ENCODE results near the gene RPH3AL. TPM values are rescaled to one million over a fixed set of nuclear protein-coding genes. Genes with fewer than 3 reads are reported as not detected.

RPH3AL gene
- total RNA-seq, 4 donors from 2014 or later: 24.3 to 90.5 (median 47.2) TPM

GRCh38 chr17:192666-193425, 159.8 kb downstream of the RPH3AL start:
- no peak for DNase-seq
- Histone ChIP-seq H3K9me3 (no peaks in the 10 kb centered on the region), H3K36me3 (no peaks in the 10 kb centered on the region), H3K4me3 (no peak overlapping the region), H3K4me1 (peaks cover 0 to 4% (median 0%) of the 10 kb centered on the region in 4 donors), H3K27ac (no peak overlapping the region), H3K27me3 (peaks cover 7% of the 10 kb centered on the region)
- 88% methylated on average over 14 of the region's 21 CpGs; no CpG with 5 or more reads in 1 of the 2 donors for WGBS, 2 donors (ENCODE audit: low coverage in 1 of 2)
- in situ Hi-C loops (cut with MboI; ENCODE audit: low pct_ligation_motif_present in 1 of 4, low pct_unique_long_range_greater_than_20kb in 1 of 4, low sequenced_read_pairs in 3 of 4) (no loop called here), intact Hi-C loops (cut with DNase I; ENCODE audit: low total_unique reads) (no loop called here)
- TF ChIP-seq, protein P1, sequence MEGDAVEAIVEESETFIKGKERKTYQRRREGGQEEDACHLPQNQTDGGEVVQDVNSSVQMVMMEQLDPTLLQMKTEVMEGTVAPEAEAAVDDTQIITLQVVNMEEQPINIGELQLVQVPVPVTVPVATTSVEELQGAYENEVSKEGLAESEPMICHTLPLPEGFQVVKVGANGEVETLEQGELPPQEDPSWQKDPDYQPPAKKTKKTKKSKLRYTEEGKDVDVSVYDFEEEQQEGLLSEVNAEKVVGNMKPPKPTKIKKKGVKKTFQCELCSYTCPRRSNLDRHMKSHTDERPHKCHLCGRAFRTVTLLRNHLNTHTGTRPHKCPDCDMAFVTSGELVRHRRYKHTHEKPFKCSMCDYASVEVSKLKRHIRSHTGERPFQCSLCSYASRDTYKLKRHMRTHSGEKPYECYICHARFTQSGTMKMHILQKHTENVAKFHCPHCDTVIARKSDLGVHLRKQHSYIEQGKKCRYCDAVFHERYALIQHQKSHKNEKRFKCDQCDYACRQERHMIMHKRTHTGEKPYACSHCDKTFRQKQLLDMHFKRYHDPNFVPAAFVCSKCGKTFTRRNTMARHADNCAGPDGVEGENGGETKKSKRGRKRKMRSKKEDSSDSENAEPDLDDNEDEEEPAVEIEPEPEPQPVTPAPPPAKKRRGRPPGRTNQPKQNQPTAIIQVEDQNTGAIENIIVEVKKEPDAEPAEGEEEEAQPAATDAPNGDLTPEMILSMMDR (IDR thresholded peaks at IDR 0.05): no peak
- TF ChIP-seq EP300 (IDR thresholded peaks at IDR 0.05; ENCODE audit: low read depth) (no peak), POLR2AphosphoS5 (IDR thresholded peaks at IDR 0.05) (no peak), POLR2A (IDR thresholded peaks at IDR 0.05) (no peak)

GRCh38 chr17:189444-189843, 163.2 kb downstream of the RPH3AL start:
- peaks cover 0 to under 1% (median 0%) of the 10 kb centered on the region in 4 donors for H3K4me1 ChIP-seq
- DNase-seq: no peak
- in situ Hi-C loops (cut with MboI; ENCODE audit: low pct_ligation_motif_present in 1 of 4, low pct_unique_long_range_greater_than_20kb in 1 of 4, low sequenced_read_pairs in 3 of 4) (no loop called here), intact Hi-C loops (cut with DNase I; ENCODE audit: low total_unique reads) (no loop called here)
- no peak overlapping the region for H3K4me3 ChIP-seq
- no peaks in the 10 kb centered on the region for H3K36me3 ChIP-seq
- H3K27ac ChIP-seq: no peak overlapping the region
- no peaks in the 10 kb centered on the region for H3K9me3 ChIP-seq
- 67 to 71% methylated on average over 7 of the region's 7 CpGs for WGBS, 2 donors (ENCODE audit: low coverage in 1 of 2)
- TF ChIP-seq EP300 (IDR thresholded peaks at IDR 0.05; ENCODE audit: low read depth): no peak
- TF ChIP-seq, protein P1 (IDR thresholded peaks at IDR 0.05): no peak
- no peak for TF ChIP-seq POLR2A (IDR thresholded peaks at IDR 0.05)
- no peak for TF ChIP-seq POLR2AphosphoS5 (IDR thresholded peaks at IDR 0.05)
- H3K27me3 ChIP-seq: peaks cover 16% of the 10 kb centered on the region

DNA sequence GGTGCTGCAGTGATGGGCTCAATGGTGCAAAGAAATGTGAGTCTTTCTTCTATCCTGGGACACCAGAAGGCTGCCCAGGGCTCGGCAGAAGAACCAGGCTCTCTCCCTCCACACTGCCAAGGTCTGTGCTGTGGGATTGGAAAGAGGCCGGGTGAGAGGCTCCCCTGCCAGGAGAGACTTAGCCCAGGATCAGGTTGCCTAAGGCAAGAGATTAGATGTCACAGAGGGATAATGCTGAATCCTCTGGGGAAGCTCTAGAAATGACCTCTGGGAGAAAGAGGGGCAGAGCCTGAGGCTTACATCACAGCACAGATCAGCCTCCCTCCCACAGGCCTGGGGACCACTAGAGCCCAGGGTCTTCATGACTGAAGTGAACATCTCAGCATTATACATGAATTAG, 165.5 kb downstream of the RPH3AL start:
- Histone ChIP-seq H3K27me3 (peaks cover 39% of the 10 kb centered on the region), H3K36me3 (no peaks in the 10 kb centered on the region), H3K9me3 (no peaks in the 10 kb centered on the region), H3K4me1 (no peaks in the 10 kb centered on the region), H3K27ac (no peak overlapping the region), H3K4me3 (no peak overlapping the region)
- DNase-seq: no peak
- WGBS, 2 donors (ENCODE audit: low coverage in 1 of 2): 83% methylated on average over 2 of the region's 2 CpGs; no CpG with 5 or more reads in 1 of the 2 donors
- intact Hi-C loops (cut with DNase I; ENCODE audit: low total_unique reads) (no loop called here), in situ Hi-C loops (cut with MboI; ENCODE audit: low pct_ligation_motif_present in 1 of 4, low pct_unique_long_range_greater_than_20kb in 1 of 4, low sequenced_read_pairs in 3 of 4) (no loop called here)
- TF ChIP-seq, protein P1 (IDR thresholded peaks at IDR 0.05): no peak
- TF ChIP-seq EP300 (IDR thresholded peaks at IDR 0.05; ENCODE audit: low read depth) (no peak), POLR2AphosphoS5 (IDR thresholded peaks at IDR 0.05) (no peak), POLR2A (IDR thresholded peaks at IDR 0.05) (no peak)

- intact Hi-C loops (cut with DNase I; ENCODE audit: low total_unique reads): no loop called here
- no peak for DNase-seq
- peaks cover 0 to 8% (median 8%) of the 10 kb centered on the region in 4 donors for H3K4me1 ChIP-seq
- TF ChIP-seq EP300 (IDR thresholded peaks at IDR 0.05; ENCODE audit: low read depth) (no peak), POLR2A (IDR thresholded peaks at IDR 0.05) (no peak), POLR2AphosphoS5 (IDR thresholded peaks at IDR 0.05) (no peak)
- TF ChIP-seq, protein P1 (IDR thresholded peaks at IDR 0.05): no peak
- H3K4me3 ChIP-seq: no peak overlapping the region
- in situ Hi-C loops (cut with MboI; ENCODE audit: low pct_ligation_motif_present in 1 of 4, low pct_unique_long_range_greater_than_20kb in 1 of 4, low sequenced_read_pairs in 3 of 4): no loop called here
- 44% methylated on average over 14 of the region's 14 CpGs; no CpG with 5 or more reads in 1 of the 2 donors for WGBS, 2 donors (ENCODE audit: low coverage in 1 of 2)
- no peak overlapping the region for H3K27ac ChIP-seq
- peaks cover 53% of the 10 kb centered on the region for H3K27me3 ChIP-seq
- H3K9me3 ChIP-seq: no peaks in the 10 kb centered on the region
- H3K36me3 ChIP-seq: no peaks in the 10 kb centered on the region
Observed at GRCh38 chr17:185445-186138, 167.0 kb downstream of the RPH3AL start.

Data from transverse colon (tissue), 4 donors.